Anterior cingulate cortex (tissue), 58 donors: ENCODE measurements around the gene SLC26A11.
"Not testable (repeated sequence)": the region's sequence is repeated elsewhere in the genome, so short reads cannot be mapped to it uniquely, and the experiment has no call there.

Experiments used
- DNase-seq, 58 donors: peaks; one replicate each; lab custom pipeline; 2025; lab: John Stamatoyannopoulos, UW

SLC26A11 gene

DNA sequence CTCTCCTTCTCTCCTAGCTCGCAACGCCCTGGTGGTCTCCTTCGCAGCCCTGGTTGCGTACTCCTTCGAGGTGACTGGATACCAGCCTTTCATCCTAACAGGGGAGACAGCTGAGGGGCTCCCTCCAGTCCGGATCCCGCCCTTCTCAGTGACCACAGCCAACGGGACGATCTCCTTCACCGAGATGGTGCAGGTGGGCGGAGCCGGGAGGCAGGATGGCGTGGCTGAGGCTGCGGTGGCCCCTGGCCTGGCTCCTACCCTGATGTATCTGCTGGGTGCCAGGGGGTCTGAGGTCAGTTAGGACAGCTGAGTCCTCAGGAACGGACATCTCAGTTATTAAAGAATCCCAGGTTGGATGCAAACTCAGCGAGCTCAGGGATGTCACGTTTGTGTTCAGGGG, 16.7 kb downstream of the SLC26A11 start:
- no peak for DNase-seq

DNA sequence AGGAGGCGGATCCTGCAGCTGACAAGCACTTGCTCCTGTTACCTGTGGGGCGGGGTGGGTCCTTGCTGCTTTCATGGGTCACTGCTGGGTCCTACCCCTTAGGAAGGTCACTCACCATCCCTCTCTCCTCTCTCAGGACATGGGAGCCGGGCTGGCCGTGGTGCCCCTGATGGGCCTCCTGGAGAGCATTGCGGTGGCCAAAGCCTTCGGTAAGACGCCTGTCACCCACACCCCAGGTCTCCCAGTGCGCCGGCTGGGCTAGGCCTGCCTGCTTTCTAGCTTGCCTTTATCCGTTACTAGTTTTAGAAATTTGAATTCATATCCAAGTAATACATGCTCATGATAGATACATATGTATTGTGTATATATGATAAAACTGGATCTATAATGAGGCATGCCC, 17.2 kb downstream of the SLC26A11 start:
- no peak for DNase-seq

DNA sequence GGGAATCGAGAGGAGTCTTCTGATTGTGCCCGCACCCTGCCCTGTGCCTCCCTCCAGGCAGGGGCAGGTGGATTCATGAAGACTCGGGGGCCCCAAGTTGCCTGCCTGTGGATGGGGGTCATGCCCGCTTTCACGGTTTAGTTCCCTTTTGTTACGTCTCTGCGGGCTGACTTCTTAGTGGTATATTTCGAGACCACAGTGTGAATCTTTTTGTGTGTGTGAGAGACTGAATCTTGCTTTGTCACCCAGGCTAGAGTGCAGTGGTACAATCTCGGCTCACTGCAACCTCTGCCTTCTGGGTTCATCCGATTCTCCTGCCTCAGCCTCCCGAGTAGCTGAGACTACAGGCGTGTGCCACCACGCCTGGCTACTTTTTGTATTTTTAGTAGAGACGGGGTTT, 22.3 kb downstream of the SLC26A11 start:
- no peak for DNase-seq

DNA sequence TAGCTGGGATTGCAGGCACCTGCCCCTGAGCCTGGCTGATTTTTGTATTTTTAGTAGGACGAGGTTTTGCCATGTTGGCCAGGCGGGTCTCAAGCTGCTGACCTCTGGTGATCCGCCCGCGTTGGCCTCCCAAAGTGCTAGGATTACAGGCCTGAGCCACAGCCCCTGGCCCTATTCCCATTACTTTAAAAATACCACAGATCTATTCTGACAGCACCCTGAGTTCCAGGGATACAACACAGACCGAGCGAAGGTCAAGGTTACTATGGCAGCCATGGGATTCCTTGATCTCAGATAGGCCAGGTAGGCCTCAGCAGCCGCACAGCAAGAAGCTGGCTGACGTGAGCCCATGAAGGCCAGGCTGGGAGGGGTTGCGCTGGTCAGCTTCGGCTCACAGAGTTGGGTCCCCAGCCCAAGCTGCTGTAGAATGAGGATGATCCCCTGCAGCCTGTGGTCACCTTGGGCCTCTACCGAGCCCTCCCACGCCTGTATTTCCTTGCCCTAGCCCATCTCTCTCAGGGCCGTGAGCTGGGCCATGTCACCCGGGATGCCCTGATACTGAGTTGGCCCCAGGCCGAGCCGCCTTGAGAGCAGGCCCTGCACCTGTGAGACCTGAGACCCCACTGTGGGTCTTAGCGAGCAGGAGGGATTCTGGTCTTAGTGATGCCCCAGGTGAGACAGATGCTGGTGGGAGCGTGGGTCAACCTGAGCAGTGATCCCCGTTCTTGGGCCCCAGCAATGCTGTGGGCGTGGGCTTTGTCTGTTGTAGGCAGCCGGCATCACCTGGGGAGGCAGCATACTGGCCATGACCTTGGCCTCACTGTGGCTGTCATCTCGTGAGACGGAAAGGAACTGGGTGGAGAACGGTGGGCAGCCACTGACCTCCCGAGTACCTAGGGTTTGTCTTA, 23.6 kb downstream of the SLC26A11 start:
- no peak for DNase-seq

DNA sequence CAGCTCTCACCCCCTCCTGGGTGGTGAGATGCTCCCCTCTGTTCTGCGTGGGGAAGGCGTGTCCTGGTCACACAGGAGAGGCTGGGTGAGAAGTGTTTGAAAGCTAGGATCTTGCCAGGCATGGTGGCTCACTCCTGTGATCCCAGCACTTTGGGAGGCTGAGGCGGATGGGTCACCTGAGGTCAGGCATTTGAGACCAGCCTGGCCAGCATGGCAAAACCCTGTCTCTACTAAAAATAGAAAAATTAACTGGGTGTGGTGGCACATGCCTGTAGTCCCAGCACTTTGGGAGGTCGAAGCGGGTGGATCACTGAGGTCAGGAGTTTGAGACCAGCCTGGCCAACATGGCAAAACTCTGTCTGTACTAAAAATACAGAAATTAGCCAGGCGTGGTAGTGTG, 24.2 kb downstream of the SLC26A11 start:
- not testable (repeated sequence) for DNase-seq

DNA sequence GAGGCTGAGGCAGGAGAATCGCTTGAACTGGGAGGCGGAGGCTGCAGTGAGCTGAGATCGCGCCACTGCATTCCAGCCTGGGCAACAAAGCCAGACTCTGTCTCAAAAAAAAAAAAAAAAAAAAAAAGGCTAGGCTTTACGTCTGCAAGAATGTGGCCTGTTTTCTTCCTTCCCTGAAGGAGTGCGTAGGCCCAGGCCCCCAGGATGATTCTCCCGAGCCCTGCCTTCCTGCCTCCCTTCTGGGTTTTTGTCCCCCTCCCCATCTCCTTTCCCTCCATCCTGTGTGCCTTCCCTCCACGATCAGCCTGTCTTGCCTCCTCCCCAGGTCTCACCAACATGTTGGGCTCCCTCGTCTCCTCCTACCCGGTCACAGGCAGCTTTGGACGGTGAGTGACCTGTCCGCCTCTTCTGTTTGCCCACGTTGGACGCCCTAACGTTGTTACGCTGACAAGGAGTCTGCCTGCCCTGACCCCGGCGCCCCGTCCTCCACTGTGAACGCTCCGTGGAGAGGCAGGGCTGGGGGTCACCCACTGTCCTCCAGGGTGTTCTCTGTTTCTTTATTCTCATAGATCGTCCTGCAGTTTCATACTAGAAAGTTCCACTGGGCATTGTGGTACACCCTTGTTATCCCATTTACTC, 24.8 kb downstream of the SLC26A11 start:
- DNase-seq = no peak

DNA sequence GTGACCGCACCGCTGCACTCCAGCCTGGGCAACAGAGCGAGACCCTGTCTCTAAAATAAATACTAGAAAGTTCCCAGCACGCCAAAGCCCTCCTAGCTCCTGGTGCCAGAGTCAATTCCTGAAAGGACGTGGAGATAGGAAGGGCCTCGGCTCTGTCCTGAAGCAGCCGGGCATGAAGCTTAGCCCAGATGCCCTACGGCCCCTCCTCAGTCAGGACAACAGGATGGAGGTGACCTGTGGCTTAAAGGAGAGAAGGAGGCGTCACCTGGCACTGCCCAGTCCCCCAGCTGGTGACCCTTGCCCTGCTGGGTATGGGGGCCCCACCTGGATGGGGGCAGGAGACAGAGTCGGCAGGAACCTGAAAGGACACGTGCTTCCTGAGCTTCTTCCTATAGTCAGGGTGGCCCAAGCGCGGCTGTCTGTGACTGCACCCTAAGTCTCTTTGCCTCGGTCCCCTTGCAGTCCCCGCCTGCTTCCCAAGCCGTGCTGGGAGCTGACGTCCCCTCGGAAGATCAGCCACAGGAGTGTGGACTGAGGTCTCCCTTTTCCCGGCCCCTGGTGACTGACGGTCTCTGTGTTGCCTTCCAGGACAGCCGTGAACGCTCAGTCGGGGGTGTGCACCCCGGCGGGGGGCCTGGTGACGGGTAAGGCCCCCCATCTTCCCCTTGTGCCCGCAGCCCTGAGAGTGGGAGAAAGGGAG, 25.5 kb downstream of the SLC26A11 start:
- DNase-seq = no peak

DNA sequence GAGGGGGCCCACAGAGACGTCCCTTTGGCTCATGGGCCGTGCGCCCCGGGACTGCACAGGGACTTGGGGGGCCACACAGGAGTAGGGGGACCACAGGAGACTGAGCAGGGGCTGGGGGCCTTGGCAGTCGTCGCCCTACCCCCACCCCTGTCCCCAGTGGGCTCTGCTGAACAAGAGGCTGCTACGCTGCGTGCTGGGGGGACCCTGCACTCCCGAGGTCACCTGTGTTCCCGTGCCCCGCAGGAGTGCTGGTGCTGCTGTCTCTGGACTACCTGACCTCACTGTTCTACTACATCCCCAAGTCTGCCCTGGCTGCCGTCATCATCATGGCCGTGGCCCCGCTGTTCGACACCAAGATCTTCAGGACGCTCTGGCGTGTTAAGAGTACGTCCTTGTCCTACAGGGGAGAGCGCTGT, 26.0 kb downstream of the SLC26A11 start:
- no peak for DNase-seq

DNA sequence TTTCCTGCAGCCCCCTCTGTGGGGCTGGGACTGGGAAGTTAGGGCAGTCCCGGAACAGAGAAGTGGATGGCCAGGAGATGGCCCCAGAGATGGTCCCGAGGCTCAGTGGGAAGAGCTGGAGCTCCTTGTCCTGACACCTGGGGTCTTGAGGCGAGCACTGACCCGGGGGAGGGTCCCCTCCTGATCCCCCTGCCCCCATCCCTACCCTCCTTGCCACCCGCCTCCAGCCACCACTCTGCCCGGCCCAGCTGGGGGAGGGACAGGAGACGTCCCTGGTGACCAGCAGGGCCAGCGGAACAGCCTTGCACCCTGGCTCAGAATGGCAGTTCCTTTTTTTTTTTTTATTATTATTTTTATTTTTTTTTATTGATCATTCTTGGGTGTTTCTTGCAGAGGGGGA, 26.5 kb downstream of the SLC26A11 start:
- DNase-seq = no peak

DNA sequence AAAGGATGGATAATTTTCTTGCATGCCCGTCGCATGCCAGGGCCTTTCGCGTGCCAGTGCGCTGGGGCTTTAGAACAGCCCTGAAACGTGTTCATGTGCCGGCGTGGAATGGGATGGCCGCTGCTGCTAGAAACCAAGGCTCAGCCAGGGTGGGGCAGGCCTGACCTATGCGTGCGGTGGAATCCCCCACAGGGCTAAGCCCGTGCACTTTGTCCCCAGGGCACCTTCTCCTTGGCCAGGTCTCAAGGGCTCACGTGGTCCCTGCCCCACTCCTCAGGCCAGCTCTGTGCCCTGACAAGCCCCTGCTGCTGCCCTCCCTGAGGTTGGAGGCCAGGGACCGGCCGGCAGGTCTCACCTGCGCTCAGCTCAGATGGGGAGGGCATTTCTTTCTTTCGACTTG, 27.3 kb downstream of the SLC26A11 start:
- no peak for DNase-seq

DNA sequence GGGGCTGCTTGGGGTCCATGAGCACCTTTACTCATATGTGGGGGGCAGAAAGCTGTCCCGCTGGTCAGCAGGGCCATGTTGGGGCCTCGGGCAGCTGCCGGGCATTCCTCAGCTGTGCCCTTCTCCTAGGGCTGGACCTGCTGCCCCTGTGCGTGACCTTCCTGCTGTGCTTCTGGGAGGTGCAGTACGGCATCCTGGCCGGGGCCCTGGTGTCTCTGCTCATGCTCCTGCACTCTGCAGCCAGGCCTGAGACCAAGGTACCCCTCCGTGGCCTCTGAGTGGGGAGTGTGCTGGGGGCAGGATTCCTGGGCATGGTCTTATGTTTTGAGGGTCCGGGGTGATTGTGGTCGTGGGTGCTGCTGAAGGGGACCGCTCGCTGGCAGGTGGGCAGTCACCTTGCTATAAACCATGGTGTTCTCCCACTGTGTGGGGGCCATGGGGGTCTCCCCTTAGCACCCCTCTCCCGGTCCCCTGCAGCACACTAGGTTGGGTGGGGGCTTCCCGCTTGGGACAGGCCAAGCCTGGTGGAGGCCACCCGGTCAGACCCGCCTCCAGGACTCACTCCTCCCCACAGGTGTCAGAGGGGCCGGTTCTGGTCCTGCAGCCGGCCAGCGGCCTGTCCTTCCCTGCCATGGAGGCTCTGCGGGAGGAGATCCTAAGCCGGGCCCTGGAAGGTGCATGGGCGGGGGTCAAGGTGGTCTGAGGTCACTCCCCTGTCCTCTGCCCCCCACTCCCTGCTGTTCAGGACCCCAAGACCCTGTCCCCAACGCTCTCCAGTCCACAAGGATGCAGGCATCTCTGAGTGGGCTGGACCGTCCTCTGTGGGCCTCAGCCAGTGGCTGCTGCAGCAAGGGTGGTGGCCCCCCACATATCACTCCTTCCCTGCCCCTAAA, 28.0 kb downstream of the SLC26A11 start:
- DNase-seq = no peak

DNA sequence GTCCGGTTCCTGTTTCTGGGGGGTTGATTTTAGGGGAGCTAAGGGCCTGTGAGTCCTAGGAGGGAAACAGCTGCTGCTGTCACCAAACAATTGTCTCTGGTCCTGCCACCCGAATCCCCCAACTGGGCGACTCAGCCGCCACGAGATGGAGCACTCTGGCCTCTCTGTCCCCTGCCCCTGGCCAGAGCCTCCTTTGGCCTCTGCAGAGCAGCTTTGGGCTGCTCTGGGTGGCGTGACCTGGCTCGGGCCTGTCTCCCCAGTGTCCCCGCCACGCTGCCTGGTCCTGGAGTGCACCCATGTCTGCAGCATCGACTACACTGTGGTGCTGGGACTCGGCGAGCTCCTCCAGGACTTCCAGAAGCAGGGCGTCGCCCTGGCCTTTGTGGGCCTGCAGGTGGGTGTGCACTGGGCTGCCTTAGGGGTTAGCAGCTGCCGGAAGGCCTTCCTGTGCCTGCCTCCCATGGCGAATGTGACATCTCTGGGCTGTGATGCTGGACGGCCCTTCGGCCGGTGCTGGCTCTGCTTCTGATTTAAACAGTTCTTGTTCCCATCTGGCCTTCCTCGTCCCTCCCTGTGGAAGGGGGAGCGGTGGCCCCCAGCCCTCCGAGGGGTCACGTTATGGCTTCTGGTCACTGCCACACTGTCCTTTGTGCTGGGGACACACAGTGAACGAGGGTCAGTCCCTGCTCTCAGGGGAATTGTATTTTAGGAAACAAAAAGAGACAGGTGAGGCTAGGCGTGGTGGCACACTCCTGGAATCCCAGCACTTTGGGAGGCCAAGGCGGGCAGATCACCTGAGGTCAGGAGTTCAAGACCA, 28.9 kb downstream of the SLC26A11 start:
- DNase-seq = no peak

DNA sequence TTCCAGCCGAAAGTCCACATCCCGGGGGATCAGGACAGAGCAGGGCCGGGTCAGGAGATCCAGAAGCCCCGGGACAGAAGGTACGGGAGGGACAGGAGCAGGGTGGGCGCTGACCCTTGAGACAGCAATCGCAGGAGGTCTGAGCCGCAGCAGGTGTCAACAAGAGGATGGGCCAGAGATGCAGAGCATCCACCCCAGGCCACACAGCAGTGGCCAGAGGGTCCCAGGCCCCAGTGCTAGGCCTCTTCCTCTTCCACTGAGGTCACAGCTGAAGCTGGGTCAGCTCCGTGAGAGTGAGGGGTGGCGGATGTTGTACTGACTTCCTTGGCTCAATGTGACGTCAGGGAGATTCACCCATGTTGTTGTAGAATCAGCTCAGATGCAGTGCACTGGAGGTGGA, 31.7 kb downstream of the SLC26A11 start:
- DNase-seq = no peak

DNA sequence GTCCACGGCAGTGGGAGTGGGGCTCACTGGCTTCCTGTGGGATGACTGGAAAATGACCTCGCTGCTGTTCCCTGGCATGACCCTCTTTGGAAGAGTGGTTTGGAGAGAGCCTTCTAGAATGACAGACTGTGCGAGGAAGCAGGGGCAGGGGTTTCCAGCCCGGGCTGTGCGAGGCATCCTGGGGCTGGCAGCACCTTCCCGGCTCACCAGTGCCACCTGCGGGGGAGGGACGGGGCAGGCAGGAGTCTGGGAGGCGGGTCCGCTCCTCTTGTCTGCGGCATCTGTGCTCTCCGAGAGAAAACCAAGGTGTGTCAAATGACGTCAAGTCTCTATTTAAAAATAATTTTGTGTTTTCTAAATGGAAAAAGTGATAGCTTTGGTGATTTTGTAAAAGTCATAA, 32.6 kb downstream of the SLC26A11 start:
- no peak for DNase-seq

DNA sequence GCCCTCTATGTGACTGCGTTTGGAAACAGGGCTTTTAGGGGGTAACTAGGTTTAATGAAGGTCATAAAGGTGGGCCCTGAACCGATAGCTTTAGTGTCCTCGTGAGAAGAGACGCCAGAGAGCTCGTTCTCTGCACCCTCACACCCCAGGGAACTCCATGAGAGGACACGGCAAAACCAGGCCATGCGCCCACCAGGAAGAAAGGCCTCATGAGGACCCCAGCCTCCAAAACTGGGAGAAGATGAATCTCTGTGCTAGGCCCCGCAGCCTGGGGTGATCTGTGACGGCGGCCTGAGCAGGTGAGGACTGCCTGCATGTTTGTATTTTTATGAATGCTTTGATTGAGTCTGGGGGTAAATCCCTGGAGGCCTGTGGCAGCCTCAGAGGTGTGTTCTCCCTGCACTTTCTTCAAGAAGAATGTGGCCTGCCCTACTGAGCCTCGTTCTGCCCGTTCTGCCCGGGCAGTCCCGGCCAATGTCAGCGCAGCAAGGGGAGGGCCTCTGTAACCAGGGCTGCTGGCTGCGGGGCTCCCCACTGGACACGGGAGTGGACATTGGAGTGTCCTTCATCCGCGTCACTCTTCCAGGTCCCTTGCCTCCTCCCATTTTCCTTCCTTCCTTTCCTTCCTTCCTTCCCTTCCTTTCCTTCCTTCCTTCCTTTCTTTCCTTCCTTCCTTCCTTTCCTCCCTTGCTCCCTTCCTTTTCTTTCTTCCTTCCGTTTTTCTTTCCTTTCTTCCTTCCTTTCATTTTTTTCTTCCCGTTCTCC, 33.6 kb downstream of the SLC26A11 start:
- DNase-seq = no peak

DNA sequence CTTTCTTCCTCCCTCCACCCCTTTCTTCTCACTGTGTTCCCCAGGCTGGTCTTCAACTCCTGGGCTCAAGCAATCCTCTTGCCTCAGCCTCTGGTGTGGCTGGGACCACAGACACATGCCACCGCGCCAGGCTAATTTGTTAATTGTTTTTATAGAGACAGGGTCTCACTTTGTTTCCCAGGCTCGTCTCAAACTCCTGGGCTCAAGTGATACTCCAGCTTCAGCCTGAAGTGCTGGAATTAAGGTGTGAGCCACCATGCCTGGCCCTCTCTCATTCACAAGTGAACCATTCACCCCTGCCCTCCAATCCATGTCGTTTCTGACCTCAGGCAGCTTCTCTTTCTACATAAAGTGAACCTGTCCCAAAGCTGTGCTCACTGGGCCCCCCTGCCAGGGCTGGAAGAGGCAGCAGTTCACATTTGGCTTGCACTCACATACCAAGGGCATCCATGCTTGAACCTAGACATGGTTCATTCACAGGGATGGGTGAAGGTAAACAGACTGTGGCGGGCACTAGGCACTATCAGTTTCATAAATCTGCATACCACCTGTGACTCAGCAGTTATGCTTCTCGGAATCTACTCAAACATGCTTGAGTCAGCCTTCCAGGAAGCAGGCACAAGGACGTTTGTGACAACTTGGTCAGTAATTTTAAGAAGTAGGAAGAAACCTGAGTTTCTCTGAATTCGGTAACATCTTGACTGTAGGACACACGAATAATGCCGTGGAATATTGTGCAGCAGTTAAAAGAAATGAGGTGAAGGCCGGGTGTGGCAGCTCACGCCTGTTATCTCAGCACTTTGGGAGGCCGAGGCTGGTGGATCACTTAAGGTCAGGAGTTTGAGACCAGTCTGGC, 34.4 kb downstream of the SLC26A11 start:
- no peak for DNase-seq

DNA sequence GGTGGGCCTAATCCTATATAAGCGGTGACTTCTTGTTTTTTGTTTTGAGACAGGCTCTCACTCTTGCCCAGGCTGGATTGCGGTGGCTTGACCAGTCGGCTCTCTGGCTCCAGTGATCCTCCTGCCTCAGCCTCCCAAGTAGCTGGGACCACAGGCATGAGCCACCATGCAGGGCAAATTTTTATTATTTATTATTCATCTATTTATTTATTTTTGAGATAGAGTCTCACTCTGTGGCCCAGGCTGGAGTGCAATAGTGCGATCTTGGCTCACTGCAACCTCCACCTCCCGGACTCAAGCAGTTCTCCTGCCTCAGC, 35.8 kb downstream of the SLC26A11 start:
- DNase-seq = no peak

DNA sequence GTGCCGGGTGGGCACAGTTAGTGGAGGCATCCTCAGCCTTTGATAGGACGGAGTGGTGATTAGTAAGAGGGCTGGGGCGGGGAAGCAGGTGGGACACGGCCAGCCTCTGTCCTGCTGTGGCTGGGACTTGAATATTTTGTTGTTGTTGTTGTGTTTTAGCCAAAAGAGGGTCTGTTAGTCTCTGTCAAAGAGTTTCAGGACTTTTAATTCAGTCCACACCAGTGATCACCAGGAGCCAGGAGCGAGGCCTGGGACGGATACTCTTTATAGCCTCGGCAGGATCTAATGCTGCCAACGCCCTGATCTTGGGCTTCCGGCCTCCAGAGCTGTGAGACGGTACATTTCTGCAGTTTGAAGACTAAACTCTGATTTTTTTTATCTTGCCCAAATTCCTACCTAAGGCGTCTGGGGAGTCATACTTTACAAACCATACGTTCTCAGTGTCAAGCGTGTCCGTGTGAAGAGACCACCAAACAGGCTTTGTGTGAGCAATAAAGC, 37.5 kb downstream of the SLC26A11 start:
- DNase-seq = no peak
